Panc1 (cell line): ENCODE measurements around the gene PARM1. TPM values are rescaled to one million over a fixed set of nuclear protein-coding genes. Genes with fewer than 3 reads are reported as not detected.

Experiments used
- ATAC-seq: fragments of 200-7000 bp; cut with Tn5 transposase; 2 replicates; pipeline ENCODE4 v1.9.1; 2020; ENCODE audit warnings: mild to moderate bottlenecking, moderate library complexity
- BruUV-seq: library from RNA; stranded (reverse); fragments of 400-500 nt; replicated peaks from 2 replicates; lab custom pipeline; 2021; lab: Mats Ljungman, UMichigan
- CTCF ChIA-PET: fragments of 300-600 bp; sonication (Branson Sonifier 250); formaldehyde crosslinking; loops from one replicate; lab custom pipeline; 2022; ENCODE audit warnings: antibody characterized with exemption; lab: Charles Lee
- POLR2A ChIA-PET: fragments of 300-600 bp; sonication (Branson Sonifier 250); formaldehyde crosslinking; loops from one replicate; lab custom pipeline; 2022; ENCODE audit warnings: antibody characterized with exemption; lab: Charles Lee
- DNase-seq: peaks from one replicate; pipeline ENCODE4 v3.0.0-alpha.2; 2010; ENCODE audit warnings: low read depth, low spot score
- H3K27ac ChIP-seq: 2 replicates; pipeline ENCODE4 v1.5.1; 2011; ENCODE audit warnings: mild to moderate bottlenecking, low read length, inconsistent platforms
- H3K27me3 ChIP-seq: fragments of 200-500 bp; sonication (Bioruptor generic); 2 replicates; pipeline ENCODE4 v1.6.0; 2014; ENCODE audit warnings: low read length, inconsistent platforms; ENCODE audit not compliant: control insufficient read depth, insufficient read depth
- H3K36me3 ChIP-seq: fragments of 200-500 bp; sonication (Bioruptor generic); 2 replicates; pipeline ENCODE4 v1.5.1; 2014; ENCODE audit warnings: inconsistent platforms, mild to moderate bottlenecking, low read length, moderate library complexity; ENCODE audit not compliant: control insufficient read depth, insufficient read depth
- H3K4me1 ChIP-seq: 2 replicates; pipeline ENCODE4 v1.5.1; 2011; ENCODE audit warnings: inconsistent platforms, mild to moderate bottlenecking, low read length, moderate library complexity; ENCODE audit not compliant: control insufficient read depth, insufficient read depth
- H3K4me3 ChIP-seq, 2 experiments: 2 replicates each; pipeline ENCODE4 v1.5.1; 2011 to 2012; ENCODE audit warnings: low read depth in 2 of 2, low read length in 2 of 2, mild to moderate bottlenecking in 2 of 2, inconsistent platforms in 1 of 2, moderate library complexity in 1 of 2
- H3K9me3 ChIP-seq: fragments of 200-500 bp; sonication (Bioruptor generic); 2 replicates; pipeline ENCODE4 v1.5.1; 2014; ENCODE audit warnings: low read depth, mild to moderate bottlenecking, inconsistent platforms, low read length, moderate library complexity; ENCODE audit not compliant: control insufficient read depth, insufficient read depth
- POLR2AphosphoS5 ChIP-seq: IDR thresholded peaks from 2 replicates; pipeline ENCODE4 v1.6.1; 2012; ENCODE audit warnings: mild to moderate bottlenecking, low read depth, low read length, moderate library complexity
- REST ChIP-seq, 2 experiments: IDR thresholded peaks; 2 replicates each; pipeline ENCODE4 v1.6.1; 2011 to 2012; ENCODE audit warnings: low read depth in 2 of 2, control low read depth in 1 of 2, low read length in 1 of 2, mild to moderate bottlenecking in 1 of 2, moderate library complexity in 1 of 2; ENCODE audit not compliant: insufficient read depth in 1 of 2
- SIN3A ChIP-seq: IDR thresholded peaks from 2 replicates; pipeline ENCODE4 v1.6.1; 2012; ENCODE audit warnings: low read depth, mild to moderate bottlenecking, low read length, moderate library complexity, borderline replicate concordance; ENCODE audit not compliant: insufficient read depth
- TCF7L2 ChIP-seq: IDR thresholded peaks from 2 replicates; pipeline ENCODE4 v1.6.1; 2011; ENCODE audit warnings: mild to moderate bottlenecking, low read depth, low read length, inconsistent platforms
- in situ Hi-C: cut with HindIII; loops from 2 replicates; pipeline ENCODE4 v1.10.0; 2016; ENCODE audit warnings: low sequenced_read_pairs, low pct_unique_long_range_greater_than_20kb
- intact Hi-C: fragments of 100-400 bp; cut with micrococcal nuclease; formaldehyde crosslinking; loops from one replicate; pipeline ENCODE4 v1.10.0; 2022; ENCODE audit not compliant: unreplicated experiment
- total RNA-seq: library from RNA; stranded (reverse); gene quantifications from one replicate; pipeline ENCODE4 v1.2.1, GENCODE V29; 2021; ENCODE audit not compliant: unreplicated experiment
- TF ChIP-seq, protein P1 (sequence below): fragments of 450-650 bp; IDR thresholded peaks from 2 replicates; pipeline ENCODE4 v1.5.1; 2017; ENCODE audit warnings: mild to moderate bottlenecking

The PARM1 gene
- total RNA-seq, 1 experiment from 2014 or later: 0.21 TPM

GRCh38 chr4:74967324-74967723 lies 34.4 kb downstream of the PARM1 start:
- no peaks in the 10 kb centered on the region for H3K27me3 ChIP-seq
- TF ChIP-seq SIN3A (no peak), TCF7L2 (no peak), REST (IDR thresholded peaks at IDR 0.05; ENCODE audit: insufficient read depth in 1 of 2, low read depth in 2 of 2, low read length in 1 of 2) (no peak), POLR2AphosphoS5 (no peak)
- TF ChIP-seq, protein P1, sequence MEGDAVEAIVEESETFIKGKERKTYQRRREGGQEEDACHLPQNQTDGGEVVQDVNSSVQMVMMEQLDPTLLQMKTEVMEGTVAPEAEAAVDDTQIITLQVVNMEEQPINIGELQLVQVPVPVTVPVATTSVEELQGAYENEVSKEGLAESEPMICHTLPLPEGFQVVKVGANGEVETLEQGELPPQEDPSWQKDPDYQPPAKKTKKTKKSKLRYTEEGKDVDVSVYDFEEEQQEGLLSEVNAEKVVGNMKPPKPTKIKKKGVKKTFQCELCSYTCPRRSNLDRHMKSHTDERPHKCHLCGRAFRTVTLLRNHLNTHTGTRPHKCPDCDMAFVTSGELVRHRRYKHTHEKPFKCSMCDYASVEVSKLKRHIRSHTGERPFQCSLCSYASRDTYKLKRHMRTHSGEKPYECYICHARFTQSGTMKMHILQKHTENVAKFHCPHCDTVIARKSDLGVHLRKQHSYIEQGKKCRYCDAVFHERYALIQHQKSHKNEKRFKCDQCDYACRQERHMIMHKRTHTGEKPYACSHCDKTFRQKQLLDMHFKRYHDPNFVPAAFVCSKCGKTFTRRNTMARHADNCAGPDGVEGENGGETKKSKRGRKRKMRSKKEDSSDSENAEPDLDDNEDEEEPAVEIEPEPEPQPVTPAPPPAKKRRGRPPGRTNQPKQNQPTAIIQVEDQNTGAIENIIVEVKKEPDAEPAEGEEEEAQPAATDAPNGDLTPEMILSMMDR: no peak
- ATAC-seq: no peak
- H3K36me3 ChIP-seq: no peaks in the 10 kb centered on the region
- no TSS peak for BruUV-seq
- DNase-seq: no peak
- intact Hi-C loops: no loop called here
- H3K4me3 ChIP-seq: no peak overlapping the region
- POLR2A ChIA-PET: no interaction called here
- in situ Hi-C loops: no loop called here
- CTCF ChIA-PET: no interaction called here
- H3K4me1 ChIP-seq: no peaks in the 10 kb centered on the region
- no peaks in the 10 kb centered on the region for H3K9me3 ChIP-seq
- no peak overlapping the region for H3K27ac ChIP-seq

DNA sequence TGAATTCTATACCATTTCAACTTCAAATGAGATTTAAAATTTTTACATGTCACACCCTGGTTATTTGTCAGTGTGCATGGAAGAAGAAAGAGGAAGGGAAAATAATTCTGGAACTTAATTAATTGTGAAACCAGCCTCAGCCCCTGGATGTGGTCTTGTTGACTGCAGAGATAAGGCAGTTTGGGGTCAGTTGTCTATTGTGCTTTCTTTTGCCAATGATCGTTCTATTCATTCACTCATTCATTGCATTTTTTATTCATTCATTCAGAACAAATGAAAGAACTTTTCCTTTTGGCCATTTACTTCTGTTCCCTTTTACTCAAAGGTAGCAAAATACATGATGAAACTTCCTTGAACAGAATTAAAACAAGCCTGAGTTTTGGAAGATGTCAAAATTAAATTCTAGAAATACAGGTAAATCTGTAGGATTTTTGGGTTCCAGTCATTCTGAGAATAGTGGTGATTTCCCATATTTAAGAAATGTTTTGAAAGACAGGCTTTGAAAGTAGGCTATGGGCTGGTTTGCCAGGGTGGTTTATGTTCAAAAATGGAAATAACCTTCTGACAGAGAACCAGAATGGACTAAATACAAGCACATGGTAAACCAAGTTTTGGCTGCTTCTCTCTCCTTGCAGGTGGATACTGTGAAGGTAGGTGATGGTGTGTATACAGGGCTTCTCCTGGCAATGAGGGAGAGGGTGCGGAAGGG lies 35.7 kb downstream of the PARM1 start:
- in situ Hi-C loops: no loop called here
- no peak overlapping the region for H3K27ac ChIP-seq
- H3K9me3 ChIP-seq: no peaks in the 10 kb centered on the region
- DNase-seq (no peak), ATAC-seq (no peak)
- POLR2A ChIA-PET: no interaction called here
- no TSS peak for BruUV-seq
- H3K4me1 ChIP-seq: no peaks in the 10 kb centered on the region
- H3K4me3 ChIP-seq: no peak overlapping the region
- H3K36me3 ChIP-seq: no peaks in the 10 kb centered on the region
- TF ChIP-seq, protein P1: no peak
- TF ChIP-seq TCF7L2: no peak
- TF ChIP-seq REST (IDR thresholded peaks at IDR 0.05; ENCODE audit: insufficient read depth in 1 of 2, low read depth in 2 of 2, low read length in 1 of 2): no peak
- TF ChIP-seq POLR2AphosphoS5: no peak
- no peak for TF ChIP-seq SIN3A
- H3K27me3 ChIP-seq: no peaks in the 10 kb centered on the region
- CTCF ChIA-PET: no interaction called here
- intact Hi-C loops: no loop called here
